H1 (cell line): ENCODE data around the gene OPHN1.

ENCODE experiments used
- CEBPB ChIP-seq: IDR thresholded peaks from 2 replicates; pipeline ENCODE4 v1.6.1; 2012; ENCODE audit warnings: low read depth, low read length
- CREB1 ChIP-seq: IDR thresholded peaks from 2 replicates; pipeline ENCODE4 v1.6.1; 2012; ENCODE audit warnings: inconsistent platforms
- EP300 ChIP-seq, 2 experiments: IDR thresholded peaks; 1 replicate in 1 of 2; 2 replicates in 1 of 2; pipeline ENCODE4 v1.6.1; 2011 to 2012; ENCODE audit warnings: low read depth in 2 of 2, low read length in 2 of 2, mild to moderate bottlenecking in 2 of 2, borderline replicate concordance in 1 of 2, inconsistent platforms in 1 of 2, moderate library complexity in 1 of 2
- EZH2 ChIP-seq: fragments of 200-600 bp; sonication (generic); IDR thresholded peaks from 2 replicates; pipeline ENCODE4 v1.7.1; 2012; ENCODE audit warnings: low read depth, mild to moderate bottlenecking, moderate library complexity, low read length, inconsistent platforms; ENCODE audit not compliant: severe bottlenecking
- GABPA ChIP-seq: IDR thresholded peaks from 2 replicates; pipeline ENCODE4 v1.6.1; 2011; ENCODE audit warnings: mild to moderate bottlenecking, low read length, moderate library complexity, borderline replicate concordance; ENCODE audit not compliant: insufficient read depth
- GTF2F1 ChIP-seq: IDR thresholded peaks from 2 replicates; pipeline ENCODE4 v1.6.1; 2012; ENCODE audit warnings: low read depth, low read length, improper control_type of control experiment, borderline replicate concordance
- POLR2AphosphoS5 ChIP-seq: IDR thresholded peaks from 2 replicates; pipeline ENCODE4 v1.6.1; 2011; ENCODE audit warnings: low read depth, low read length
- RNF2 ChIP-seq: fragments of 200-900, 300-1000 bp; sonication (generic); IDR thresholded peaks from 2 replicates; pipeline ENCODE4 v1.7.1; 2016; ENCODE audit warnings: borderline replicate concordance, low read depth, mild to moderate bottlenecking, antibody characterized with exemption, low read length; ENCODE audit not compliant: poor library complexity, severe bottlenecking; ENCODE audit errors: missing control alignments
- SIX5 ChIP-seq: IDR thresholded peaks from 2 replicates; pipeline ENCODE4 v1.6.1; 2011; ENCODE audit warnings: mild to moderate bottlenecking, low read depth, low read length
- TAF1 ChIP-seq: IDR thresholded peaks from 2 replicates; pipeline ENCODE4 v1.6.1; 2011; ENCODE audit warnings: mild to moderate bottlenecking, low read depth, low read length
- TCF12 ChIP-seq: IDR thresholded peaks from 2 replicates; pipeline ENCODE4 v1.6.1; 2011; ENCODE audit warnings: low read depth, mild to moderate bottlenecking, low read length
- TEAD4 ChIP-seq: IDR thresholded peaks from 2 replicates; pipeline ENCODE4 v1.6.1; 2012; ENCODE audit warnings: low read depth, low read length, inconsistent platforms, mixed read lengths
- TF ChIP-seq, protein P1 (sequence below), 3 experiments: IDR thresholded peaks; 1 replicate in 2 of 3; 2 replicates in 1 of 3; pipeline versions ENCODE4 v1.5.1 to v1.6.1; 2011; ENCODE audit warnings: low read length in 3 of 3, mild to moderate bottlenecking in 3 of 3, inconsistent platforms in 2 of 3, low read depth in 1 of 3, moderate library complexity in 1 of 3; ENCODE audit not compliant: insufficient read depth in 1 of 3; ENCODE audit errors: control extremely low read depth in 1 of 3

- TF ChIP-seq TCF12 (no peak), SIX5 (no peak), GABPA (no peak), RNF2 (no peak), EZH2 (no peak), POLR2AphosphoS5 (no peak), EP300 (IDR thresholded peaks at IDR 0.05; ENCODE audit: borderline replicate concordance in 1 of 2, low read depth in 2 of 2, low read length in 2 of 2) (no peak), GTF2F1 (no peak), TEAD4 (no peak), CEBPB (no peak), TAF1 (no peak), CREB1 (no peak)
- TF ChIP-seq, protein P1, sequence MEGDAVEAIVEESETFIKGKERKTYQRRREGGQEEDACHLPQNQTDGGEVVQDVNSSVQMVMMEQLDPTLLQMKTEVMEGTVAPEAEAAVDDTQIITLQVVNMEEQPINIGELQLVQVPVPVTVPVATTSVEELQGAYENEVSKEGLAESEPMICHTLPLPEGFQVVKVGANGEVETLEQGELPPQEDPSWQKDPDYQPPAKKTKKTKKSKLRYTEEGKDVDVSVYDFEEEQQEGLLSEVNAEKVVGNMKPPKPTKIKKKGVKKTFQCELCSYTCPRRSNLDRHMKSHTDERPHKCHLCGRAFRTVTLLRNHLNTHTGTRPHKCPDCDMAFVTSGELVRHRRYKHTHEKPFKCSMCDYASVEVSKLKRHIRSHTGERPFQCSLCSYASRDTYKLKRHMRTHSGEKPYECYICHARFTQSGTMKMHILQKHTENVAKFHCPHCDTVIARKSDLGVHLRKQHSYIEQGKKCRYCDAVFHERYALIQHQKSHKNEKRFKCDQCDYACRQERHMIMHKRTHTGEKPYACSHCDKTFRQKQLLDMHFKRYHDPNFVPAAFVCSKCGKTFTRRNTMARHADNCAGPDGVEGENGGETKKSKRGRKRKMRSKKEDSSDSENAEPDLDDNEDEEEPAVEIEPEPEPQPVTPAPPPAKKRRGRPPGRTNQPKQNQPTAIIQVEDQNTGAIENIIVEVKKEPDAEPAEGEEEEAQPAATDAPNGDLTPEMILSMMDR (IDR thresholded peaks at IDR 0.05; ENCODE audit: control extremely low read depth in 1 of 3, insufficient read depth in 1 of 3, low read depth in 1 of 3, low read length in 3 of 3) = no peak
These were observed 321.0 kb downstream of the OPHN1 start for GRCh38 chrX:68112321-68112720.
